ENCODE results near the gene LGALS1. TPM values are rescaled to one million over a fixed set of nuclear protein-coding genes. Genes with fewer than 3 reads are reported as not detected.

LGALS1 gene
- total and polyA plus RNA-seq, 2 donors (not counting 1 experiment from before 2014, with no cell fraction given) = 106 to 207 TPM

GRCh38 chr22:37639070-37639760 is 36.2 kb upstream of the LGALS1 start, which contains the start of gene SH3BP1:
Gene SH3BP1, plus strand, starts transcription at chr22:37639669. Its CDS starts 119 bp downstream, at chr22:37639788.
- peaks cover 68% of the 10 kb centered on the region for H3K4me1 Mint-ChIP-seq
- ChIA-PET POLR2A (interaction anchor here (1.3 kb wide), 1 partner anchor 47 kb away, joined by 4 read pairs; the partner anchor contains the start of gene NOL12), CTCF (interaction anchor here (1.3 to 22.4 kb wide), 3 partner anchors 19 to 39 kb away, joined by 6 to 620 read pairs (median 501); partner anchors contain the start of genes GGA1, LGALS1, NOL12 and PDXP)
- Histone ChIP-seq H2AFZ (ENCODE audit: insufficient read depth, low read depth, low read length, poor library complexity, severe bottlenecking) (peak within 1 kb of the TSS; percentile 69), H3K27me3 (replicated peaks in 1 of 4; ENCODE audit: control extremely low read depth in 1 of 4, control insufficient read depth in 3 of 4, insufficient read depth in 4 of 4, low read length in 3 of 4) (no peaks in the 10 kb centered on the region), H3K9me3 (ENCODE audit: control extremely low read depth in 1 of 3, control insufficient read depth in 2 of 3, insufficient read depth in 1 of 3, low read length in 2 of 3) (no peaks in the 10 kb centered on the region), H3K36me3 (replicated peaks in 1 of 2; ENCODE audit: control extremely low read depth in 1 of 2, control insufficient read depth in 1 of 2, extremely low read depth in 1 of 2, insufficient read depth in 2 of 2, low read length in 1 of 2) (peaks cover 0 to 26% of the 10 kb centered on the region in 2 experiments), H4K20me1 (ENCODE audit: control insufficient read depth, insufficient read depth, low read length, poor library complexity, severe bottlenecking) (peaks cover 20% of the 10 kb centered on the region), H3K9ac (ENCODE audit: low read length) (peak within 1 kb of the TSS; percentile 77), H3K4me2 (replicated peaks; ENCODE audit: low read depth, low read length, poor library complexity, severe bottlenecking) (peak within 1 kb of the TSS; percentile 94), H3K4me3 (ENCODE audit: control extremely low read depth in 1 of 5, extremely low read depth in 1 of 5, insufficient read depth in 1 of 5, low read depth in 2 of 5, low read length in 4 of 5) (peak within 1 kb of the TSS; percentile 67 to 78 (median 76)), H3K79me2 (ENCODE audit: control insufficient read depth, insufficient read depth, low read length) (peaks cover 25% of the 10 kb centered on the region), H3K27ac (ENCODE audit: low read length in 2 of 2) (peak within 1 kb of the TSS; percentile 59 to 79), H3K4me1 (ENCODE audit: control insufficient read depth in 2 of 2, insufficient read depth in 2 of 2, low read length in 2 of 2) (peaks cover 61 to 79% of the 10 kb centered on the region in 2 donors)
- ATAC-seq (ENCODE audit: low read depth) (peak; percentile 59), DNase-seq (peak; percentile 64)
- TF ChIP-seq EZH2 (IDR thresholded peaks at IDR 0.05; ENCODE audit: borderline replicate concordance, insufficient read depth, low read depth, low read length, poor library complexity, severe bottlenecking) (no peak), CTCF (IDR thresholded peaks at IDR 0.05) (no peak)
- peak within 1 kb of the TSS; percentile 95 for H3K27ac Mint-ChIP-seq
- H3K27me3 Mint-ChIP-seq = no peaks in the 10 kb centered on the region
- intact Hi-C loops (cut with micrococcal nuclease) = loop anchor here (1.0 kb wide), 1 partner anchor 16 kb away; no protein-coding TSS in a partner anchor
- H3K4me3 Mint-ChIP-seq = peak within 1 kb of the TSS; percentile 85
- no peaks in the 10 kb centered on the region for H3K9me3 Mint-ChIP-seq (ENCODE audit: insufficient read depth)
- 5% methylated on average over 57 of the region's 57 CpGs for WGBS (ENCODE audit: insufficient coverage)

Measured in B cell (primary cell).